ENCODE measurements around the gene LAMA2. TPM values are rescaled to one million over a fixed set of nuclear protein-coding genes. Genes with fewer than 3 reads are reported as not detected.
A peak's percentile ranks its signal among the peaks of the same experiment; 100 is the strongest.

Gene LAMA2
- total RNA-seq, 1 donor from 2014 or later, result 138 TPM

DNA sequence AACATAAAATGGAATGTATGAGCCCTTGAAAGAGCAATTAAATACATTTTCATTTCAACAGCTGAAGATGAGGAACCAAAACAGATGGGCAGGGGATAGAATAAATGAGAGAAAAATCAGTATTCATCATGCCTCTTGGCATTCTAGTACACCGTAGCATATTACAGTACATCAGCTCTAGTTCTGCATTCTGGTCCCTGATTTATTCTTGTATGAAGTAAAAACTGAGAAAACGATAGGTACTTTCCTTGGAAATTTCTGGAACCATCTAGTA is 477.7 kb downstream of the LAMA2 start:
- no peak for DNase-seq
- no peak for ATAC-seq
- intact Hi-C loops (cut with micrococcal nuclease), result no loop called here

DNA sequence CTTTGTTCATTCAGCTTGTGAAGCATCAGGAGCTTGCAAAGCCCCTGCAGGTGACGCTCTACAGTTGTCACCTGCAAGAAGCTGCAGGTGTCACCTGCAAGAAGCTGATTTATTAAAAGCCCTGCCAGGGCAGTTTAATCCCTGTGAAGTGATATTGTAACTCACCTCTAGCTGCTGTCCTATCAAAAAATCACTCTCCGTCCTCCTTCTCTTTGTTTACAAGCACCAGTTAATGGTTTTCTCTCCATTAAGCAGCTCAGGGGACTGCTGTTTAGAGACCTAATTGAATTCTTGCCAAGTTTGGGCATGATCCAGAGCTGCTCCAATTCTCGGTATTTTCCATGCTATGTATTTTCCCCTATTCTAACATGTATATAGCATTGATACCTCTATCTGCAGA is 481.1 kb downstream of the LAMA2 start:
- ATAC-seq, result no peak
- DNase-seq, result no peak
- intact Hi-C loops (cut with micrococcal nuclease), result no loop called here

DNA sequence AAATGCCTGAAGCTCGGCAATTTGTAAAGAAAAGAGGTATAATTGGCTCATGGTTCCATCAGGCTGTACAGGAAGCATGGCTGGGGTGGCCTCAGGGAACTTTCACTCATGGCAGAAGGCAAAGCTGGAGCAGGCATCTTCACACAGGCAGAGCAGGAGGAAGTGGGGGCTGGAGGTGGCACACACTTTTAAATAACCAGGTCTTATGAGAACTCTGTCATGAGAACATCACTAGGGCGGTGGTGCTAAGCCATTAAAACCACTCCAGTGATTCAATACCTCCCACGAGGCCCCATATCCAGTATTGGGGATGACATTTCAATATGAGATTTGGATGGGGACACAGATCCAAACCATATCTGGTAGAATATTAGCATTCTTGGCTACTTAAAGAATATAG is 481.8 kb downstream of the LAMA2 start:
- DNase-seq, result no peak
- intact Hi-C loops (cut with micrococcal nuclease), result no loop called here
- ATAC-seq, result no peak

DNA sequence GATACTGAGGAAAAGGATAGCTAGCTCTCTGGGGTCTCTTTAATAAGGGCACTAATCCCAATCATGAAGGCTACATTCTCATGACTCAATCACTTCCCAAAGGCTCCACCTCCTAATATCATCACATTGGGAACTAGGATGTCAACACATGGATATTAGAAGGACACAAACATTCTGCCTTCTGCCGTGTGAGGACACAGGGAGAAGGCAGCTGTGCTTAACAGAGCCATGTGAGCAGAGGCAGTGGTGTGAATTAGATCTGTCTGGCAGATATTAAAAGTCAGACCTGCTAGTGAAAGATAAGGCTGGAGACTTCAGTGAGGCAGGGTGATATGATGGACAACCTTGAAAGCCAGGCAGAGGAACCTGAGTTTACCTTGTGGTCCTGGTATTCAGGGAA is 485.1 kb downstream of the LAMA2 start:
- ATAC-seq (peak; percentile 42), DNase-seq (no peak)
- intact Hi-C loops (cut with micrococcal nuclease), result no loop called here

DNA sequence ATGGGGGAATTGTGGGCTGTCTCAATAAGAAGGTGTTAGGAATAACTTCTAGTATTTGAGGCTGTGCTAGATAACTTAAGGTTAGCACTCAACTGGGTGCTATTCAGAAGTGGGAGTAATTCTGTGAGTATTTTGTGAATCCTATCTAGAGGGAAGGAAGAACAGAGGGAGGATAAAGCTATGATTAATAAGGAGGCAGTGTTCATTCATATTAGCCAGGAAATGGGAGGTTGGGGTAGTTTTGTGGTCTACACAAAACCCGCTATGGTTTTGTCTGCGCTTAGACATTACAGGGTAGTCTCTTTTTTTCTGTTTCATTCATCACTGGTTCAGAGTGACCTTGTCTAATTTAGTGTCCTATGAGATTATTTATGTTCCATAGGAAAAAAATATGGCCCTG is 486.0 kb downstream of the LAMA2 start:
- ATAC-seq, result no peak
- DNase-seq, result no peak
- intact Hi-C loops (cut with micrococcal nuclease), result no loop called here

DNA sequence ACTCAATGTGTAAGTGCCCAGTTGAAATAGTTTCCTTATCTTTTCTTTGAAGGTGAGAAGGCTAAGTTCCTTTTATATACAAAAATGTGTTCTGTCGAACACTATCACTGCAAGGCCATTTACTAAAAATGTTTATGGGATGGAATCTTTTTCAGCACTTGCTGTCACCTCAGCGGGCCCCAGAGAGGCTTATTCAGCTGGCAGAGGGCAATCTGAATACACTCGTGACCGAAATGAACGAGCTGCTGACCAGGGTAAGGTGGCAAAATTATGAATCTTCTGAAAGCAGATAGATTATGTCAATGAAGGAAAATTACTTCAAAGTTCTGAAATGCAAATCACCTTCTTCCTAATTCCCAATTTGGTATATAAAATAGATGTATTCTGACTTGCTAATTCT is 486.8 kb downstream of the LAMA2 start:
- ATAC-seq (peak; percentile 76), DNase-seq (peak; percentile 38)
- intact Hi-C loops (cut with micrococcal nuclease), result no loop called here

DNA sequence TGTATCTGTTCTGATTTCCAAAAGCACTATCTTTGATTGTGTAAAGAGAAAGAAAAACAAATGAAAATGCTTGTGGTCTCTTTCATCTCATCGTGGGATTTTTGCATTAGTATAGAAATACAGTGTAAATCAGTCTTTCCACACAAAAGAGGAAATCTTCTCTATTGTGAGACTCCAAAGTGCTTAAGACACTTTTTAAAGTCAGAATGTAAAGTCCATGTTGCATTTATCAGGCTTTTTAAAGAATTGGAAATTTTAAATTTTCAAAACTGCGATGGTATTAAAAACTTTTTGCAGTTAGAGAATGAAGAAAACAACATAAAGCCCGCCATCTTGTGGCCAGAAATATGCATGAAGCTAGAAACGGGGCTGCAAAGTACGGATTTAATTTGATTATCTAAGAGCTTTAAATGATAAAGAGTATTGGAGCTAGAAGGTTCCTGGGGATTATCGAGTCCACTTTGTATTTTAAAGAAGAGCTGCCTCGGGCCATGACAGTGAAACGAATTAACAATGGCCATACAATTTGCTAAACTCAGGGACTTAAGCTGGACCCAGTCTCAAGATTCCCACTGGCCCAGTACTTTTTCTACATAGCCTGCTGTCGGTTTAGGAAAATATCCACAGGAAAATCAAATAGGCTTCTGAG is 487.5 kb downstream of the LAMA2 start:
- intact Hi-C loops (cut with micrococcal nuclease), result no loop called here
- ATAC-seq (peak; percentile 39), DNase-seq (peak; percentile 30)

DNA sequence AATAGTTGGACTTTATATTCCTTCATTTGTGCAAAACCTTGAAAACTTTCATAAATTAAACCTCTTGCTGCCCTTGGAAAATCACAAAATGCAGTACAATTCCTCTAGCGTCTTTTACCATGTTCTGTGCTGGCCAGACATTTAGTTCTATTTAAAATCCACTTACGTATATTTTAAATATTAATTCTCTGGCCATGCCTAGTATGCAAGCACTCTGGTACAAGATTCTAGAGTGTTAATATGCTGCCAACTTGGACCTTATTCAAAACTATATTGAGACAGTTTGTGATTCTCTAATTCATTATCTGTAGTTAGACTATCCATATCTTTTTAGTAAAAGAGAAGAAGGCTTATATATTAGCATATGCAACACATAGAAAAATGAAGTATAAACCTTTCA is 498.9 kb downstream of the LAMA2 start:
- ATAC-seq, result peak; percentile 64
- DNase-seq, result no peak
- intact Hi-C loops (cut with micrococcal nuclease), result no loop called here

DNA sequence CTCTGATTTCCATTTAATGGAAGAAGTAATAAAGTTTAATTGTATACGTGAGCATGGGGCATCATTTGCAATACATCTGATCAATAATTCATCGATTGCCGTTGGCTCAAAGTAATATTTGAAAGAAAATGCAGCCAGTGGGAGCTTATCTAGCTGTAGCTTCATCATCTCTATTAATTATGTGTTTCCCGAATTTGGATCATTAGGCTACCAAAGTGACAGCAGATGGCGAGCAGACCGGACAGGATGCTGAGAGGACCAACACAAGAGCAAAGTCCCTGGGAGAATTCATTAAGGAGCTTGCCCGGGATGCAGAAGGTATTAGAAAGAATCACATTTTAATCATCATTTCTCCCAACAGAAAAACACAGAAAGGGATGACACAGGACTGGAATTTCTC is 500.0 kb downstream of the LAMA2 start:
- ATAC-seq, result no peak
- intact Hi-C loops (cut with micrococcal nuclease), result no loop called here
- DNase-seq, result no peak

DNA sequence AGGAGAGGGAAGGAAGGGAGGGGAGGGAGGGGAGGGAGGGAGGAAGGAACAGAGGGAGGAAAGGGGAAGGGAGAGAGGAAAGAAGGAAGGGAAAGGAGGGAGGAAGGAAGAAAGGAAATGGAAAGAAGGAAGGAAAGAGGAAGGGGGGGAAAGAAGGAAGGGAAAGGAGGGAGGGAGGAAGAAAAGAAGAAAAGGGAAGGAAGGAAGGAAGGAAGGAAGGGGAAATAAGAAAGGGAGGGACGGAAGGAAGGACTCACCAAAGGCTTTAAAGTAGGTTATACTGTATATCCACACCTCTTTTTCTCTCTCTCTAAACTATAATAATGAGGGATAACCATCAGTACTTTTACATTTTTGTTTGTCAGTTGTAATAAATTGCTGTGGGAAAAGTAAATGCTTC is 502.2 kb downstream of the LAMA2 start:
- intact Hi-C loops (cut with micrococcal nuclease), result no loop called here
- DNase-seq, result no peak
- no peak for ATAC-seq

DNA sequence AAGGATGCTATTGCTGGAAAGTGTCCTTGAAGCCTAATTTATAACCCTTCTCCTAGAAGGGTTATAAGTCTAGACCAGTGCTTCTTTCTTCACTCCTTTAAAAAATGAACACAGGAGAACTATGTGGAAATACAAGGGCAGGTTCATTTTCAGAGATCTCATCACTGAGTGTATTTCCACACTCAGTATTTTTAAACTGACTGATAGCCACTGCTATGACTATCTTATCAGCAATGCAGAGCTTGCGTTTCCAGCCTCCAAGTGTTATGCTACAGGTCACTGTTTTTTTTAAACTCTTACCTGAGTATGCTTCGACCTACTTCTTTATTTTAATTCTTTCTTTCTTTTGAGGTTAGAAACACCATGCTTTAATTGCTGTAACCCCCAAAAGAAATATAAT is 508.0 kb downstream of the LAMA2 start:
- peak; percentile 42 for ATAC-seq
- intact Hi-C loops (cut with micrococcal nuclease), result no loop called here
- DNase-seq, result no peak

DNA sequence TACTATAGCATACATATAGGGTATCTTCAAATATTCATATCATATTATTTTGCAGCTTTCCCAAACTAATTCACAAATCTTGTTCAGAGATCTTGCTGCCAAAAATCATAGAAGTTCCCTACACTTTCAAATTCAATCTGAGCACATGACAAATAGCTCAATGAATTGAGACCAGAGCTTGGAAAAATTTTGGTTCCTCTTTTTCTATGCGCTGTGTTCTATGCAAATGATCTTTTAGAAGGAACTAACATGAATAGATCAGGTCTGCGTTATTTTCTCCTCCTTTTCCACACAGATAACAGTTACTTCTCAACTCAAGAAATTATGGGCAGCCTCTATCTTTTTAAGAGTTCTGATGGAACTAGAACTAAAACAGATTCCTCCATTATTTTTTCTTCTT is 510.7 kb downstream of the LAMA2 start:
- intact Hi-C loops (cut with micrococcal nuclease), result no loop called here
- no peak for ATAC-seq

DNA sequence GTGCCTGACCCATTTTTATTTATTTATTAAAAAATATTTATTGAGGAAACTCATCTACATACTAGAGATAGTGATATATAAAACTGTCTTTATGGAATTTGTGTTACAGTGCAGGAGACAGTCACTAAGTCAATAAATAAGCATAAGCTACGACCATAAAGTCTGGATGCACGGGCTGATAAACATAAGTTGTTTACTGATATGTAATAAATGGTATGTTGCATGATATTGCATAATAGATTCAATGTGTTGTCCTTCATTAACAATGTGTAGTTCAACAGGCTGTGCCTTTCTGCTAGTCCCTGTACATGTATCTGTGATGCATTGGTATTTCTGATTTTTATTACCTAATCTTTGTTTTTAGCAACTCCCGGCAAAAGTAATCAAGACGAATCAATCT is 515.8 kb downstream of the LAMA2 start:
- intact Hi-C loops (cut with micrococcal nuclease), result no loop called here
- DNase-seq (no peak), ATAC-seq (no peak)

More for the DNA sequence above, 510.7 kb downstream of the LAMA2 start:
- DNase-seq, result no peak

DNA sequence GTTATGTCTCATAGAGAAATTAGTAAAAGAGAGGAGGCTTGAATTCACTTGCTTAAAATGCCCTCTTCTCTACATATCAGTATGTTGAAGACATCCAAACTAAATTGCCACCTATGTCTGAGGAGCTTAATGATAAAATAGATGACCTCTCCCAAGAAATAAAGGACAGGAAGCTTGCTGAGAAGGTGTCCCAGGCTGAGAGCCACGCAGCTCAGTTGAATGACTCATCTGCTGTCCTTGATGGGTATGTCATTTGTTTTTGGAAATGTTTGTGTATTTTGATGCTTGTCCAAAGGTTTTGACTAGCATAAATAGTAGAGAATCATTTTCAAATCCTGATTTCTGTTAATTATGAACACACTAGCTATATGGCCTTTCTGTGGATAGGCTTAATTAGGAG is 519.3 kb downstream of the LAMA2 start:
- DNase-seq, result no peak
- intact Hi-C loops (cut with micrococcal nuclease), result no loop called here
- ATAC-seq, result no peak

DNA sequence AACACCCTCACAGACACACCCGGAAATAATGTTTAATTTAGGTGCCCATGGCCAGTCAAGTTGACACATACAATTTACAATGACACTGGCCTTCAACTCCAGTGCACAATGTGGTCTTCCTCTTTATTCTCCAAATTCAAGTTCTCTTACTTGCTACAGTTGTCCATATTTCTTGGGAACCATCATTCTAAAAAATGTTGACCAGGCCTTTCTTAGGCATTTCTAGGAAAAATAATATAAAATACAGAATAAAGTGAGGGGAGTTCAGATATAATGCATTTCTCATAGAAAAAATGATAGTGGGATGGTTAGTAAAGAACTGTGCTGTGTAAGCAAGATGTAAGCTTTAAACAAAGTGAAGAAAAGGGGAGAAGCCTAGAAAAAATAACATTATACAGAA is 528.2 kb downstream of the LAMA2 start:
- ATAC-seq, result no peak
- no peak for DNase-seq
- intact Hi-C loops (cut with micrococcal nuclease), result no loop called here

DNA sequence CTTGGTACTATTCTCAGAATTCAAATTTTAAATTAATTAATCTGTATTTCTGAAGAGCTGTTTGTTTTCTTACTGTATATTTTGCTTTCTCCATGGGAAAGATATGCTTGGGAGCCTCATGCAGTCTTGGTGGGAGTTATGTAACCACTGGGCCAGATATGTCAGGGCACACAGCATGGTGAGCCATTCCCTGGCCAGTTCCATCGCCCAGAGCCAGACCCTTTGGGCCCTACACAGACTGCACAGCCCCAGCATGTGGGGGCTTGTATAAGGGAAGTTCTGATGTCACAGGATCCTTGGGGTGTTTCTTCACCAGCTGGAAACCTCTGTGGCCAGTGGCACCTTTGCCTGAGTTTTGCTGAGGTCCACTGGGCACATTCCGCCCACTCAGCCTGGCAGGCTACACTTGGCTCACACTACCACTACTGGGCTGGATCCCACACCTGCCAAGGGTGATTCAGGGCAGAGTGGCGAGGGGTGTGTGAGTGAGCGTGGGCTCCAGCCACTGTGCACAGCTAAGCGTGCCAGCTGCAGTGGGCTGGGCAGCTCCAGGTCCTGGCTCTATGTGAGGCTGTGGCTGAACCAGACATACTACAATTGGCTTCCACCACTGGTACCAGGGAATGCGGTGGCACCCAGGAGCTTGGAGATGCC is 533.5 kb downstream of the LAMA2 start:
- intact Hi-C loops (cut with micrococcal nuclease), result no loop called here
- ATAC-seq (peak; percentile 96), DNase-seq (peak; percentile 71)

DNA sequence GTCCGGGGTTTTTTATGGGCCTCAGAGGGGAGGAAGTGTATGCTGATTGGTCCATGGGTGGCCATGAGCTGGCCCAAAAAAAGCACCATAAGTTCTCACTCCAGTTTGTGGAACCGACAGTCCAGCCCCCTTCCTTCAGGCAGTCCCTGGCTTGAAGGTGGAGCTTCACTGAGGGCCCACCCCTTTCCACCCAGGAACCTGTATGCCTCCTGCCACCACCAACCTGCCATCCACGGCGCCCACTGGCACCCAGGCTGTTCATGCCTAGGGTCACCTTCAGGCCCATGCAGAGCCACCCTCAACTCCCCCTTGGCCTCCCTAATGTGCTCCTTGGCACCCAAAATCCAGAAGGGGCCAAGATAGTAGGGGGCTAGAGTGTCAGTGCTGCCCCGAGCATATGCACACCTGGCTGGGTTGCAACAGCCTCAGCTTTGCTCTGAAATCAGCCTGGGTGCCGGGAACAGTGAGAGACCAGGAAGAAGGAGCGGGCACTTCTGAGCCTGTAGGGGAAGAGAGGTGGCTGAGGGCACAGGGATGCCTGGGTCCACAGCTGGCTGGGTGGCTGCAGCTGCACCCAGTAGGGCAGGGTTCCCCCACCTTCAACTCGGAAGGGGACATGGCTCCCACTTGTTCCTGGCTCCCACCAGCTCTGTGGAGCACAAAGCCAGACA is 534.6 kb downstream of the LAMA2 start:
- DNase-seq (no peak), ATAC-seq (peak; percentile 8)
- intact Hi-C loops (cut with micrococcal nuclease), result no loop called here

DNA sequence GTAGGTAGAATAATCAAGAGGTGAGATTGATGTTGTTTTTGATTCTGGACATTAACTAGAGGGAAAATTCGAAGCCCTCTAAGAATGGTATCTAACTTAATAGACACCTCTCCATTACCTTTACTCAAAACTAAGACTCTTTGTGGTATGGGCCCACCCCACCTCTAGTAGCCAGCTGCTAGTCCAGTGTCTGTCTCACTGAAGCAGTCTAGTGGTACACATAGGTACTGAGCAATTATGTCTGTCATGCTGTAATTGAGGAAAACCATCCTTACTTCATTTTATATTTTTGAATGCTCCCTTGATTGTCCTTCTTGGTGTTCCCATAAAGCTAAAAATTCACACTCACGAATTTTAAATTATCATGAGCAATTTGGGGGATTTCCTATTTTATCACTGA is 536.4 kb downstream of the LAMA2 start:
- intact Hi-C loops (cut with micrococcal nuclease), result no loop called here
- DNase-seq (no peak), ATAC-seq (no peak)

DNA sequence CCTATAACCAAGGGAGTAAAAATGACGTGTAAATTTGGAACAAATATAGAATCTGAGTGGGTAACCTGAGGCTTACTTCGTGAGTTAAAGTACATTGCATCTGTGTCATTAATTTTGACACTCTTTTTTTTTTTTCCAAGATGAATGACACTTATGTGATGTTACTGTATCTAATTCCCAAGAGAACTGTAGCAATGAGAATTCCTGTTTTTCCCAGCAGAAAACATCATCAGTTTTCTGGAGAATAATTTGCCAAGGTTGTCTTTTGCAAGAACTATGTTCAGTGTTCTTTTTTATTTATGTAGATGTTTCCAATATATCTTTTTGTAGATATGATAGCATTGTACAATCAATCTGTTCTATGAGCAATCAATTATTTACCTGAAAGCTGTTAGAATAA is 543.4 kb downstream of the LAMA2 start:
- DNase-seq (no peak), ATAC-seq (no peak)
- intact Hi-C loops (cut with micrococcal nuclease), result no loop called here

DNA sequence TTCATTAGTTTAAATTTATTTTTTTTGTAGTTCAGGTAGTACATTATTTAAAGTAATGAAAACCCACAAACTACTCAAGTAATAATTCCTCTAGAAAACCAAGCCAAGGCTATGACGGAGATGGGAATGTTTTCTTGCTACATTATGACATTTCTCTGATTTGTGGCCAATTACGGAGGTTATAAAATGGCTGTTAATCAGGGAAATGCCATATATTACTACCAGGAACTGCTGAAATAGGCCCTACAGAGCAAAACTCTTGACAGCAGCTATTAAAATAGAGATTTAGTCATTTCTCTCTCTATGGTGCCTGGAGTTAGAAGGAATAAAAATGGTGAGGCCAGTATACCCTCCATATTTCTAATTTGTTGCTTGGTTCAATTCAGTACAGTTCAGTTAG is 547.0 kb downstream of the LAMA2 start:
- ATAC-seq (no peak), DNase-seq (no peak)
- intact Hi-C loops (cut with micrococcal nuclease), result no loop called here

DNA sequence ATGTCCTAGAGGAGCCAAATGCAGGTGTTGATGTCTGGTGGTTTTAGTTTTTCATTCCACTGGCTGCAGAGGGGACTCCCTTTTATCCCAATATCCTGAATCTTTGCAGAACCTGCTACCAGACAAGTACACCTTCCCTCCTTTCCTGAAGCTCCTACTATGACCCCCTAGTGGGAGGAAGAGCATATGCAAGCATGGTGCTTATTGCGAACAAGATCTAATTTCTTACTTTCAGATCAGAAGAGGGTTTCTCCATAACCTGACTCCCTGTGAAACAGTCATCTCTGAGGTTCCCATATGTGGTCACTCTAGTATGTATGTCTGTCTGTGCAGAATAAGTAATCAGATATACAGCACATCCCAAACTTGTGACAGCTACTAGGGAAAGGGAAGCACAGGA is 549.8 kb downstream of the LAMA2 start:
- peak; percentile 27 for ATAC-seq
- intact Hi-C loops (cut with micrococcal nuclease), result no loop called here

More for the DNA sequence above, 549.8 kb downstream of the LAMA2 start:
- DNase-seq, result no peak
